Measurements from ENCODE around the gene SLC2A3.
A peak's percentile ranks its signal among the peaks of the same experiment; 100 is the strongest.
"Not testable (repeated sequence)": the region's sequence is repeated elsewhere in the genome, so short reads cannot be mapped to it uniquely, and the experiment has no call there.

Gene SLC2A3

GRCh38 chr12:7916936-7917335 is 19.1 kb downstream of the SLC2A3 start:
- peak; percentile 79 for DNase-seq (ENCODE audit: low spot score)

- DNase-seq (ENCODE audit: low spot score): no peak
Observed at GRCh38 chr12:7915661-7916403, 20.2 kb downstream of the SLC2A3 start.

- peak; percentile 75 for DNase-seq (ENCODE audit: low spot score)
Observed at GRCh38 chr12:7910106-7910505, 25.9 kb downstream of the SLC2A3 start.

- peak; percentile 91 for DNase-seq (ENCODE audit: low spot score)
Observed at GRCh38 chr12:7907009-7907408, 29.0 kb downstream of the SLC2A3 start.

- not testable (repeated sequence) for DNase-seq (ENCODE audit: low spot score)
Observed at GRCh38 chr12:7906303-7906702, 29.7 kb downstream of the SLC2A3 start.

GRCh38 chr12:7905600-7906125 is 30.3 kb downstream of the SLC2A3 start:
- not testable (repeated sequence) for DNase-seq (ENCODE audit: low spot score)

GRCh38 chr12:7905071-7905470 is 30.9 kb downstream of the SLC2A3 start:
- DNase-seq (ENCODE audit: low spot score): no peak

- DNase-seq (ENCODE audit: low spot score): not testable (repeated sequence)
Observed at GRCh38 chr12:7902416-7902815, 33.6 kb downstream of the SLC2A3 start.

GRCh38 chr12:7899755-7900154 is 36.2 kb downstream of the SLC2A3 start:
- DNase-seq (ENCODE audit: low spot score): no peak

- not testable (repeated sequence) for DNase-seq (ENCODE audit: low spot score)
Observed at GRCh38 chr12:7896726-7897125, 39.3 kb downstream of the SLC2A3 start.

- DNase-seq (ENCODE audit: low spot score): no peak
Observed at GRCh38 chr12:7892186-7892980, 43.6 kb downstream of the SLC2A3 start.

GRCh38 chr12:7884689-7885088 is 51.3 kb downstream of the SLC2A3 start:
- DNase-seq (ENCODE audit: low spot score): no peak

- DNase-seq (ENCODE audit: low spot score): not testable (repeated sequence)
Observed at GRCh38 chr12:7881736-7882120, 54.3 kb downstream of the SLC2A3 start.

GRCh38 chr12:7880952-7881735 is 54.8 kb downstream of the SLC2A3 start:
- not testable (repeated sequence) for DNase-seq (ENCODE audit: low spot score)

- DNase-seq (ENCODE audit: low spot score): no peak
Observed at GRCh38 chr12:7879246-7879645, 56.7 kb downstream of the SLC2A3 start.

- no peak for DNase-seq (ENCODE audit: low spot score)
Observed at GRCh38 chr12:7877420-7877819, 58.6 kb downstream of the SLC2A3 start.

- DNase-seq (ENCODE audit: low spot score): no peak
Observed at GRCh38 chr12:7872566-7873319, 63.2 kb downstream of the SLC2A3 start, which contains the start of gene SLC2A14. Gene SLC2A14 (minus strand): TSS chr12:7872915. CDS start chr12:7869880, 3,035 bp downstream.

- DNase-seq (ENCODE audit: low spot score): no peak
Observed at GRCh38 chr12:7870335-7870734, 65.7 kb downstream of the SLC2A3 start.

Data from SW480 (cell line).